Measurements from ENCODE around the gene MAD2L1BP.
A peak's percentile ranks its signal among the peaks of the same experiment; 100 is the strongest.

MAD2L1BP gene

DNA sequence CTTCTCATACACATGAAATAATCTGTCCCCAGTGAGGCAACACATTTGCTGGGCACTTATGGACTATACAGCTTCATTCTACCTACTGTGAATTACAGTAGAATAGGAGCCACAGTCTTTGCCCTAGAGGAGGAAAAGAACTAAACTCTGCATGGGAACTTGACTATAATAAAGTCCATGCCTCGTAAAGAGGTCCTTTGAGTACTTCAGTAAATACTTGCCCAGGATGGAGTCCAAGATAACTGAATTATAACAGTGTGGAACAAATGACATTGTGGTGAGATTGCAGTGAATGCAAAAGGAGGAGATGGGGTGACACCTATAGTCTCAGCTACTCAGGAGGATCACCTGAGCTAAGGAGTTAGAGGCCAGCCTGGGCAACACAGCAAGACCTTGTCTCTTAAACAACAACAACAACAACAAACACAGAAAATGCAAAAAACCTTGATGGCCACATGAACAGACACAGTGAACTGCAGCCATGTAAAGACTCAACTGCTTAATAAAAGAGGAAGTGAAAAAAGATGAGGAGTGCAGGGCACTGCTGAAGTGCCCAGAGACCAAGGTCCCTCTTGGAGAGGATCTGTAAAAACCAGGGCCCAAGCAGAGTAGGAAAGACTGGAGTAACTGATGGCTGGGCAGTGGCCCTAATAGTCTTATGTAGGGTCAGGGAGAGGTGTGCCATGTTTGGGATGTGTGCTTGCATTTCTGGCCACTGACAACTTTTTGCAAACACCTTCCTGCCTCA is 48.2 kb downstream of the MAD2L1BP start:
- no peak for DNase-seq

DNA sequence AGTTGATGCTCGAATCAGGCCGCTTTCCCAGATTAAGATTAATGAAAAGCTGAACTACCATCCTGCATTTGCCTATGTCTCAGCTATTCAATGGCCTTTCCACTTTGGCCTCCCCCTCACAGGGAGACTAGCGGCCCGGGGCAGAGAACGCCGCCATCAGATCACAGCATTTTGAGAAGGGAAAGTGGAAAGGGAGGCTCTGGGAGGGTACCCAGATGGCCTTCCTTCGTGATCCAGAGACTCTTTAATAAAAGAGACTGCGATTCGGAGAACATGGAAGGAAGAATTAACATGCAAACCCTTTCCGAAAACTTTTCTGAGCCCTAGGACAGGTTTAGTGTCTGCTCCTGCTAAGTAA is 51.4 kb downstream of the MAD2L1BP start:
- DNase-seq: no peak

DNA sequence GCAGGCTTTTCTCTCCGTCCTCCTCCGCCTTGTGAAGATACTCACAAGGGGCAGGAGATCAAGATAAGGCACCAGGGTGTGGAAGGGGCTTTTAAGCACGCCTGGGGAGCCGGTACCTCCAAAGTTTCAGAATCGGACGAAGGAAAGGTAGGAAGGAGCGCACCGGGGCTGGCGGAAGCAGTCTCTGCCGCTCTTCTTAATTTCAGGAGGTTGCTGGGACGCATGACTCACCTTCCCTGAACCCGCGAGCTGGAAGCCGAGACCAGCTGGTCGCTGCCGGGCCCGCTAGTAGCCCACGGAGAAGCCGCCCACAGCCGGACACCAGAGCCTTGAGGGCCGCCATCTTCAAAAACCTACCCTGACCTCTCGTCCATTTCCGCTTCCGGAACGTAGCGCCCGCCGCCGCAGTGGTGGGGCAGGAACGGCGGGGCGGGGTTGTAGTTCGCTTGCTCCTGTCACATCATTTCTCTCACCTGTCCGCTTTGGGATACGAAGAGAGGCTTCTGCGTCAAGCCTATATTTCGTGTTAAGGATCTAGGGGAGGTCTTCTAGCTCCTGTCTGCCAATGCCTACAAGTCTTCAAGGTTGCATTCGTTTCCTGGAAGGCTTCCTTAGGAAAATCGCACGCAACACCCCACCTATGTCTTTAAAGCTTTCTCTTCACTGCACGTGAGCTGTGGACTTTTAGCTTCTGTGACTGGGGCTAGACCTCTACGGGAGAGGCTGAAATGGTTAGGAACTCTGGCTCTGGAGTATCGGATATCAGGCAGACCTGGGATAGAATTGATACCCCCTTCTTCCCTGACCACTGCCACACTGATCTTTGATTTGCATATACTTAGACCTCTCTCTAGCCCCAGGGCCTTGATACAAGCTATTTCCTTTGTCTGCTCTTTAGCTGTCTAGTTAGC is 52.1 kb downstream of the MAD2L1BP start, which contains the start of gene MRPS18A:
TSS of gene MRPS18A (minus strand) at position 355 of the 911 bp plus-strand sequence. CDS start at position 343, 12 bp downstream.
- DNase-seq: peak; percentile 77 to 79

DNA sequence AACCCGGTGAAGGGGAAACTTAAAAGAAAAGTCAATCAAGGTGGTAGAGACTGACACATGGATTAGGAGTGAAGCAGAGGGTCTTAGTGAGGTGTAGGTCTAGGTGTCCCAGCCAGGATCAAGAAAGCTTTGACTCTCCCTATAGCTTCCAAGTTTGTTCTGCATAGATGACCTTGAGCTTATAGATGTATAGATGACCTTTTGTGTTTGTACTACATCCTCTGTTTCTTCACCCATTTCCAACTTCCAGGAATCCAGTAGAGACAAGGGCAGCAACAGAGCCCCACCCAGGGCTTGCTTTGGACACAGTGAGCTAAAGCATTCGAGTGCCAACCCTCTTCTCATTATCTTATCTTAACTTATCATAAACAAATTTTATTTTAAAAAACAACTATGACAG is 53.8 kb downstream of the MAD2L1BP start:
- DNase-seq: no peak

Measured in CD4-positive, alpha-beta T cell treated with Interleukin-4 for 1 hour (primary cell).